ENCODE results near the gene FLT1.

FLT1 gene

GRCh38 chr13:28424541-28424940, 70.4 kb downstream of the FLT1 start:
- DNase-seq = no peak

DNA sequence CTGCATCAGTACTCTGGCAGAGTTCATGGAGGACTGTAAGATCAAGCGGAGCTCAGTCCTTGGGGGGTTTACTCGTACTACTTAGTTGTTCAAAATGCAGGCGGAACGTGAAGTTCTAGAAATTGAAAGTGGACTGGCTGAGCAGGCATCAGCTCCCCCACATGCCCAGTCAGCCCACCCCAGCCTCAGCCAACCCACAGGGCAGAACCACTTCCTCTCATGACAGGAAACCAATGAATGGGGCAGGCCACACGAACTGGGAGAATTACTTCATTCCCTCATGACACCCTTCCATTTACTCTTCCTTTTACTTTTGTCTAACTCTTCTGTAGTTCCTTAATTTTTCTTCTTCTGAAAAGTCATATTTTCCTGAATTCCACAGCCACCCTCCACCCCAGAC, 71.9 kb downstream of the FLT1 start:
- DNase-seq = no peak

GRCh38 chr13:28421676-28422410, 73.1 kb downstream of the FLT1 start:
- no peak for DNase-seq

GRCh38 chr13:28420704-28421103, 74.2 kb downstream of the FLT1 start:
- no peak for DNase-seq

DNA sequence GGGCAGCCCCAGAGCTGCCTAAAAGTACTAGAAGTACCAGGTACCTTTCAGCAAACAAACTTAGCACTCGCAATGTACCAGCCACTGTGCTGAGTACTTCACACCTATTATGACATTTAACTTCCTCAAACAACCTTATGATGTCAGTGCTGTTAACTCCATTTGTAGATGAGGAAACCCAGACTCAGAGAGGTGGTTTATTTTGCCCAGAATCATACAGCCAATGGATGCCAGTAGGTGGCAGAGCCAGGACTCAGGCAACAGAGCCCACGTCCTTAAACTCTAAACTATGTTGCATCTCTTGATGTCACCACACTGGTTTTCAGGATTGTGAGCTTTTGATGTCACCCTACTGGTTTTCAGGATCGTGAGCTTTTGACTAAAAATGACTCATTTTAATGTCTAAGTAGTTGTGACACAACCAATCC, 78.9 kb downstream of the FLT1 start:
- DNase-seq = no peak

DNA sequence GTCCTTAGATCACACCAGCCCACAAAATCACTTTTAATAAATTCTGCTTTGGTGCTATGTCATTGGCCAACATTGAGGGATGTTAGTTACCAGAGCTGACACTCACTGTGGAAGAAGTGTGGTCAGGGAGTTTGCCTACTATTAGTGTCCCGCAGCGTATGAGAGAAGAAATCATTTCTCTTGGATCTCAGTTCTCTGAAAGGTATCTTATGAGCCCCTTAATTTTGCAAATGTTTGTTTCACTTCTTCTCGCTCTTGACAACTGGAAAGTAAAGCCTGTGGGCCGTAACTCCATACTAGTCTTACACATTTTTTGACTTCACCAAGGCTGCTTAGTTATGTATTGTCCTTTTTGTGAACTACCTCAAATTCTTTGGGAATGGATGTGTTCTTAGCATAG, 80.9 kb downstream of the FLT1 start:
- no peak for DNase-seq

- no peak for DNase-seq
Measured at GRCh38 chr13:28412981-28413380, 81.9 kb downstream of the FLT1 start.

- no peak for DNase-seq
Measured at GRCh38 chr13:28411831-28412353, 83.0 kb downstream of the FLT1 start.

- no peak for DNase-seq
Measured at GRCh38 chr13:28410096-28410495, 84.8 kb downstream of the FLT1 start.

GRCh38 chr13:28409648-28410047, 85.3 kb downstream of the FLT1 start:
- no peak for DNase-seq

DNA sequence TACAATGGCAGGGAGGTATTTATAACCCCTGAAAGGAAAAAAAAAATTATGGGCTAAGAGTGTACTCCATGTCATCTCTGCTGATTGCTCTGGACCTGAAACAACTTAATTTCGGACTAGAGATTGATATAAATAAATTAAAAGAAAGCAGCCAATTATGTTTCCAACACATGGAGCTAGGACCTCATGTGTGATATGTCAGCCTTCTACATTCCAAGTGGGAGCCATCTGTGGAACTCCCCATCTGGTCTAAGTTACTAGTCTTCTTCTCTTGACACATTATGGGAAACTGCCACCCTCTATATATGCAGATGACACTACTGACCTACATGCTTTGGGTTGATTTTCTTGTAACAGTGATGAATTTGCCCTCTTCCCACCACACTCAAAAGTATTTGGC, 86.1 kb downstream of the FLT1 start:
- DNase-seq = no peak

GRCh38 chr13:28408235-28408848, 86.6 kb downstream of the FLT1 start:
- no peak for DNase-seq

DNA sequence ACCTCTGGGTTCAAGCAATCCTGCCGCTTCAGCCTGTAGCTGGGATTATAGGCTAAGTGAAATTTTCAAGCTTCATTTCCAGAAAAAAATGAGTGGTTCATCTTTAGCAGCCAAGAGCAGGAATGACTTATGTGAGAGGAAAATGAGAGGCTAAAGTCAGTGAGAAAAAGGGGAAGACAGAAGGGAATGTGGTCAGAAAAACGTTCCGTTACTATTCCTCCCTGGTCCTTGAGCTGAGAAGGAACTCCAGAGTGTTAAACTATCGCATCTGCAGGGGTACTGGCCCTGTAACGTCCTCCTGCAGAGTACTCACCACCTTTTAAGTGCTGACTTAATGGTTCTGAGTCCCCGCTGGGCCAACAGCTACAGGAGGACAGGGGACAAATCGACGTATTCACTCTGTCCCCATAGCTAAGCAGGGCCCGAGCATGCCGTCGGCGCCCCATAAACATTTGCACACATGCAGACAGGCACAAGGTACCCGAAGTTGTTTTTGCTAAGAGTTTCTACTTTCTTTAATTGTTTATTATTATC, 88.1 kb downstream of the FLT1 start:
- no peak for DNase-seq

- no peak for DNase-seq
Measured at GRCh38 chr13:28402057-28402381, 92.9 kb downstream of the FLT1 start.

DNA sequence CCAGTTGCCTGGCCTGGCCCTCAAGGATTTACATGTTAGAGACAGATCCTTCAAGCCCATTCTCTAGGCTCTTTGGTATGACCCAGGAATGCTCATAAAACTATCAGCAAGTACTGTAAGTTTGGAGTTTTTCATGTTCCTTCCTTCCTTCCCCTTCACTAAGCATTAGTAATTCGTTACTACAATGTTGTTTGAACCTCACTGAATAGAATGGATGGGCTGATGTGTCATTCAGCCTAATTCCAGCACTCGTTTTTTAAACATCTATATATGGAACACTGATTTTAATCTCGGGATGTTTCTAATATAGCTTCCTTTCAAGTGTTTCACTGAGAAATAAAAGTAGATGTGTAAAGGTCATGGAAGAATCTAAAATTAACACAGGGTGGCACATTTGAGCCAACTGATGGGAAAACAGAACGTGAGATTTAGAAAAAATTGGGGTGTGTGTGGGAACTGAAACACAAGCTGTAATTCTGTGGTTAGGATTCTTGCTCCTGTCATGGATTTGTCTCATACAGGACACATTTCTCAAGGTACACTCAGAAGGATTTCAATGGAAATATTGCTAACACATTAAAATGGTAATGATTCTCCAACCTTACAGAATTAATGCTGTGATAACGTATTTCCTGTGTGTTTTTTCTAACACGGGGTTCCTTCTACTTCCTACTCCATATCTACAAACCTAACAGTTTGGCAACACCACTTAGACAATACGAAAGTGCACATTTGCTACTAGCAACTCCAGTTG, 93.4 kb downstream of the FLT1 start:
- DNase-seq = no peak

- DNase-seq = no peak
Measured at GRCh38 chr13:28396053-28396452, 98.9 kb downstream of the FLT1 start.

GRCh38 chr13:28394422-28394821, 100.5 kb downstream of the FLT1 start:
- no peak for DNase-seq

DNA sequence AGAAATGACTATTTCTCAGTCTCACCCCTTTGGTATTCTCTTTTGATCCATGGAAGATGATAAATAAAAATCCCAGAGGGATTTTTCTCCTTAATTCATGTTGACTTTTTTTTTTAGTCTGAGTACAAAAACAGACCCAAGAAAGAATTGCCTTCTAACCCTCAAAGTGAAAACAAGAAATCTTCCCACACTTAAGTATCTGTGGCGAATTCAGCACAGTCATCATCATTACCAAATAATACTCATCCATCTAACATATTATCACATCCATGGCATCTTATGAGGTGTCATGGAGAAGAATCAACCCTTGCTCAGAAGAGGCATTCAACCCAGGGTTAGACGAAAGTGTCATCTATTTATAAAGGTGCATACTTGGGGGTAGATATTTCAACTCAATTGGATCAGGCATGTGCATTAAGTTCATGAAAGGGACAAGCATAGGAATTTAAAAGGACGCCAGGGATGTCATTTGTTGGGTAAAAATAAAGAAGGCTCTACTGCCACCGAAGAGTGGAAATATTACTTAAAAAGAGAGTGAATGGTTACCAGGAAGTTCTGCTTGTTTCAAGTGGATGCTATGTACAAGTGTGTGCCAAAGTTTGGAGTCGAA, 101.9 kb downstream of the FLT1 start:
- DNase-seq = no peak

DNA sequence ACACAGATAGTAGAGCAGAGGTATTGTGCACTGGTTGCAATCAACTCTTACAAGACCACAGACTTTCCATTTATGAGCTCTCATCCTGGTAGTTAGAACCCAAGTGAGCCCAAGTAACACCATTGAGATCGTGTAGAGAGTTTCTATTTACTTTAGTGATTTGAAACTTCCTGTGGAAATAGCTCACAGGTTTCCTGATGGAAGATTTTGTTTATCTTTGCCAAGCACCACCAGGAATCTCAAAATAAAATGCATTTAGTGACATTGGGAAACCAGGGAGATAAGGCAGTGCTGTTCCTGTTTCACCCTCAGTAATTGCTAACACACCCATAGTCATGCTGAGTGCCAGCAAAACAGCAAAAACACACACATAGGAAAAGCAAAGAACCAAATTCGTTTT, 102.5 kb downstream of the FLT1 start:
- DNase-seq = no peak

DNA sequence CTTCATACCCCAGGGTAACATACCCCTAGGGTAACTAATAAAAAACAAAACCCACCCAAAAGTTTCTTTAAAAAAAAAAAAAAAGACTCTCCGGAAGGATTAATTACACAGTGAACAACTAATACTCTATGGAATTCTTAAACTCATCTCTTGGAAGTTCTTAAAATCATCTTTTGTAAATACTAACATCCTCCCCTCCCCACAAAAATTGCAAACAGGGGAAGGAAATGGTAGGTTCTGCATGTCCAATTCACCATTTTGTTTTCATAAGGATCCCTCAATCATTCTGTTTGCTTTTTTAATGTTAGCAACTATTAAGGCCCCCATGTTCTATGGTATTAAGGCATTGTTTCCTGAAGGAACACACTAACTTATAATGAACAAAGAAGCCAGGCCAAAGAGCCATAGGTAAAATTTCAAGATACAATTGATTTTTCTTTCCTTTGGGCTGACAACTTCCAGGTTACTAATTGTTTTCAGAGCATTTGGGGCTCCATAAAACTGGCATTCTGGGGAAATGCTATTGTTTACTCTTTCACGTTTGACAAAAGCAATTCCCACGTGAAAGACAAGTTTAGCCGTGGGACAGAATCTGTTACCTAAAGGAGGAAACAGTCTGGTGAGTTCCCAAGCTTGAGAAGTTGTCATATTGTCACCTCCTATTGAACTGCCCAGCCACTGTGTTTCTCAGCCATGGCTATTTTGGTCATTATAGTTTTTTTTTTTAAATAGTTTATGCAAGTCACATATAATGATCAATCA, 107.0 kb downstream of the FLT1 start:
- no peak for DNase-seq

GRCh38 chr13:28385362-28385761, 109.6 kb downstream of the FLT1 start:
- DNase-seq = no peak

GRCh38 chr13:28384789-28385188, 110.1 kb downstream of the FLT1 start:
- no peak for DNase-seq

DNA sequence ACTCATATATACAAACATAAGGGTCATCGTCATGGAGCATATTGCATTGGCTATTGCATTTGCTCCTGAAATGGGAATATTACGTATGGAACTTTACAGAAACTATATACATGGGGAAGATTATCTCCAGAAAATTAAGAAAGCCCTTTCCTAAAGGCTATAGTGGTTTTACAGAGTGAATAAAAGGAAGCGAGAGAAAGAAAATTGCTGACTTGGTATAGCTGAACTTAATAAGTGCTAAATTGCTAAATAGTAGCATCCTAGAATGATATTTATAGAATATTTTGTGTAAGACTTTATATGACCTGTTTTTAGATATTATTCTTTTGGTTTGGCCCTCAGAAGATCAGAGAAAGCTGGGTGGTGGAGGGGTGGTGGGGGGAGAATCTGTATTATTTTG, 114.6 kb downstream of the FLT1 start:
- no peak for DNase-seq
